SK-N-MC (cell line): ENCODE results near the gene PIGO.

Source experiments
- DNase-seq: peaks from one replicate; pipeline ENCODE4 v3.0.0-alpha.2; 2011; ENCODE audit warnings: low read depth, low spot score
- H3K27ac ChIP-seq: fragments of 200-600 bp; sonication (generic); 2 replicates; pipeline ENCODE4 v1.5.1; 2016; ENCODE audit warnings: mixed run types
- H3K36me3 ChIP-seq: fragments of 200-600 bp; sonication (generic); 2 replicates; pipeline ENCODE4 v1.6.1; 2017; ENCODE audit warnings: antibody characterized with exemption, low read length, mixed read lengths; ENCODE audit not compliant: insufficient read depth
- H3K4me3 ChIP-seq: fragments of 200-600 bp; sonication (generic); 2 replicates; pipeline ENCODE4 v1.5.1; 2016
- H3K9ac ChIP-seq: fragments of 200-600 bp; sonication (generic); 2 replicates; pipeline ENCODE4 v1.8.0; 2017; ENCODE audit warnings: mixed run types, mixed read lengths; ENCODE audit not compliant: insufficient read length
- H3K9me3 ChIP-seq: fragments of 200-600 bp; sonication (generic); 2 replicates; pipeline ENCODE4 v1.6.1; 2017; ENCODE audit warnings: low read depth, mild to moderate bottlenecking, antibody characterized with exemption, low read length, moderate library complexity, mixed read lengths
- EZH2 ChIP-seq: fragments of 200-600 bp; sonication (generic); IDR thresholded peaks from one replicate; pipeline ENCODE4 v1.6.1; 2017; ENCODE audit warnings: antibody characterized with exemption
- FOXP2 ChIP-seq: optimal IDR thresholded peaks from 2 replicates; pipeline ENCODE3; 2011; ENCODE audit warnings: mild to moderate bottlenecking, moderate library complexity; ENCODE audit not compliant: insufficient read depth; ENCODE audit errors: extremely low read length, control extremely low read depth
- POLR2AphosphoS5 ChIP-seq: IDR thresholded peaks from 2 replicates; pipeline ENCODE4 v1.6.1; 2012; ENCODE audit warnings: mild to moderate bottlenecking, low read depth, low read length, borderline replicate concordance

The PIGO gene

GRCh38 chr9:35102769-35103659 lies 6.6 kb upstream of the PIGO start, which contains the start of gene STOML2:
Gene STOML2 (minus strand): TSS chr9:35103131. CDS start chr9:35103094, 37 bp downstream.
- Histone ChIP-seq H3K4me3 (peak within 1 kb of the TSS; percentile 99), H3K9ac (peak within 1 kb of the TSS; percentile 98), H3K36me3 (peaks cover 26% of the 10 kb centered on the region; the same call in 1 of the 2 replicates), H3K27ac (peak within 1 kb of the TSS; percentile 74; the same call in 1 of the 2 replicates), H3K9me3 (no peaks in the 10 kb centered on the region)
- TF ChIP-seq POLR2AphosphoS5 (peak; percentile 89), FOXP2 (peak; percentile 31), EZH2 (no peak)
- peak; percentile 87 for DNase-seq

- H3K9ac ChIP-seq = peak overlapping the region; percentile 98
- H3K27ac ChIP-seq = peak overlapping the region; percentile 74; the same call in 1 of the 2 replicates
- peaks cover 26% of the 10 kb centered on the region; the same call in 1 of the 2 replicates for H3K36me3 ChIP-seq
- peak overlapping the region; percentile 99 for H3K4me3 ChIP-seq
- no peaks in the 10 kb centered on the region for H3K9me3 ChIP-seq
- DNase-seq = no peak
- TF ChIP-seq EZH2 (no peak), POLR2AphosphoS5 (no peak)
Measured at GRCh38 chr9:35102465-35102768, 6.0 kb upstream of the PIGO start.

DNA sequence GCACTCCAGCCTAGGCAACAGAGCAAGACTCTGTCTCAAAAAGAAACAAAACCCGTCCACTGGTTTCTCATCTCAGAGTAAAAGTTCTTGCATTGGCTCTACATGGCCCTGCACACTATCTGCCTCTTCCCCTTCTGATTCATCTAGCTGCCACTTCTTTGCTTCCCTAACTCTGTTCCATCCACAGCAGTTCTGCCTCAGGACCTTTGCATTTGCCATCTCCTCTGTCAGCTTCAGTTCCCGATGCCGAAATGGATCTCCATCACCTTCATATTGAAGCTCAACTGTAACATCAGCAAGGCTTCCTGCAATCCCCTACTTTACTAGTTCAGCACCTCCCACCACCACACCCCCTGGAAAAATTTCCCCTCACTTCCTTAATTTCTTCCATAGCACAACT lies 1.2 kb upstream of the PIGO start:
- TF ChIP-seq FOXP2 (no peak), POLR2AphosphoS5 (no peak), EZH2 (no peak)
- no peak overlapping the region for H3K27ac ChIP-seq
- no peak overlapping the region for H3K9ac ChIP-seq
- H3K4me3 ChIP-seq = no peak overlapping the region
- H3K9me3 ChIP-seq = no peaks in the 10 kb centered on the region
- H3K36me3 ChIP-seq = peaks cover 29% of the 10 kb centered on the region; the same call in 1 of the 2 replicates
- no peak for DNase-seq

- H3K9ac ChIP-seq = no peak overlapping the region
- H3K9me3 ChIP-seq = no peaks in the 10 kb centered on the region
- DNase-seq = no peak
- no peak overlapping the region for H3K4me3 ChIP-seq
- H3K36me3 ChIP-seq = peaks cover 28% of the 10 kb centered on the region; the same call in 1 of the 2 replicates
- TF ChIP-seq POLR2AphosphoS5 (no peak), FOXP2 (no peak), EZH2 (no peak)
- H3K27ac ChIP-seq = no peak overlapping the region
Measured at GRCh38 chr9:35091536-35091935, 4.9 kb downstream of the PIGO start.

- TF ChIP-seq EZH2 (no peak), FOXP2 (no peak), POLR2AphosphoS5 (no peak)
- DNase-seq = no peak
- peaks cover 28% of the 10 kb centered on the region; the same call in 1 of the 2 replicates for H3K36me3 ChIP-seq
- no peaks in the 10 kb centered on the region for H3K9me3 ChIP-seq
- no peak overlapping the region for H3K27ac ChIP-seq
- no peak overlapping the region for H3K9ac ChIP-seq
- H3K4me3 ChIP-seq = no peak overlapping the region
Measured at GRCh38 chr9:35089434-35089833, 7.0 kb downstream of the PIGO start.

DNA sequence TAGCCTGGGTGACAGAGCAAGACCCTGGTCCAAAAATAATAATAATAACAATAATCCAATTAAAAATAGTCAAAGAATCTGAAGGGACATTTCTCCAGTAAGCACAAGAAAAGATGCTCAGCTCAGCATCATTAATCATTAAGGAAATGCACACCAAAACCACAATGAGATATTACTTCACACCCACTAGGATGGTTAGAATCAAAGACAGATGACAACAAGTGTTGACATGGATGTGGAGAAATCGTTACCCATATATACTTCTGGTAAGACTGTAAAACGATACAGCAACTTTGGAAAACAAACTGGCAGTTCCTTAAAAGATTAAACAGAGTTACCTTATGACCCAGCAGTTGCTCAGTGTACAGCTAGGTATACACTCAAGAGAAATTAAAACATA lies 11.3 kb downstream of the PIGO start:
- no peak overlapping the region for H3K4me3 ChIP-seq
- H3K36me3 ChIP-seq = peaks cover 11% of the 10 kb centered on the region; the same call in 1 of the 2 replicates
- no peaks in the 10 kb centered on the region for H3K9me3 ChIP-seq
- no peak for DNase-seq
- TF ChIP-seq FOXP2 (no peak), POLR2AphosphoS5 (no peak), EZH2 (no peak)
- H3K9ac ChIP-seq = no peak overlapping the region
- H3K27ac ChIP-seq = no peak overlapping the region

GRCh38 chr9:35079426-35080341 lies 16.7 kb downstream of the PIGO start, which contains the start of gene FANCG:
Gene FANCG (minus strand): TSS chr9:35079942. CDS start chr9:35079524, 418 bp downstream.
- H3K36me3 ChIP-seq = peaks cover 23% of the 10 kb centered on the region; the same call in 1 of the 2 replicates
- peak within 1 kb of the TSS; percentile 93 for H3K9ac ChIP-seq
- peak; percentile 62 for DNase-seq
- no peak for TF ChIP-seq FOXP2
- TF ChIP-seq POLR2AphosphoS5 = peak; percentile 73; the same call in 1 of the 2 replicates
- no peak for TF ChIP-seq EZH2
- peak within 1 kb of the TSS; percentile 80 for H3K27ac ChIP-seq
- H3K4me3 ChIP-seq = peak within 1 kb of the TSS; percentile 99
- no peaks in the 10 kb centered on the region for H3K9me3 ChIP-seq

GRCh38 chr9:35079041-35079425 lies 17.4 kb downstream of the PIGO start:
- Histone ChIP-seq H3K9ac (peak overlapping the region; percentile 93), H3K9me3 (no peaks in the 10 kb centered on the region), H3K36me3 (peaks cover 30% of the 10 kb centered on the region; the same call in 1 of the 2 replicates), H3K27ac (no peak overlapping the region), H3K4me3 (peak overlapping the region; percentile 99)
- no peak for DNase-seq
- TF ChIP-seq POLR2AphosphoS5 = no peak
- TF ChIP-seq EZH2 = no peak
- no peak for TF ChIP-seq FOXP2
